Vagina (tissue), 2 donors: ENCODE data around the gene TSPAN14. TPM values are rescaled to one million over a fixed set of nuclear protein-coding genes. Genes with fewer than 3 reads are reported as not detected.

ENCODE experiments used
- DNase-seq, 2 donors: peaks; one replicate each; pipeline ENCODE4 v3.0.0-alpha.2; 2017; ENCODE audit errors: extremely low spot score in 2 of 2
- H3K27ac ChIP-seq: fragments of 200-600 bp; sonication (generic); one replicate; pipeline ENCODE4 v1.5.1; 2019
- H3K27me3 ChIP-seq: fragments of 200-600 bp; sonication (generic); one replicate; pipeline ENCODE4 v1.5.1; 2019
- H3K36me3 ChIP-seq, 2 donors: fragments of 200-600 bp; sonication (generic); one replicate each; pipeline ENCODE4 v1.5.1; 2017 to 2019
- H3K4me1 ChIP-seq: fragments of 200-600 bp; sonication (generic); one replicate; pipeline ENCODE4 v1.5.1; 2019
- H3K4me3 ChIP-seq, 2 donors: fragments of 200-600 bp; sonication (generic); 1 replicate in 1 of 2; 2 replicates in 1 of 2; pipeline ENCODE4 v1.5.1; 2016 to 2019
- H3K9me3 ChIP-seq: fragments of 200-600 bp; sonication (generic); one replicate; pipeline ENCODE4 v1.5.1; 2019
- POLR2A ChIP-seq, 2 donors: fragments of 450-650 bp; IDR thresholded peaks; one replicate each; pipeline ENCODE4 v1.6.1; 2017; ENCODE audit warnings: antibody characterized with exemption in 2 of 2, mild to moderate bottlenecking in 2 of 2, moderate library complexity in 2 of 2
- POLR2AphosphoS5 ChIP-seq, 2 donors: sonication (generic); formaldehyde crosslinking; IDR thresholded peaks; one replicate each; pipeline ENCODE4 v1.9.0; 2017; ENCODE audit warnings: antibody characterized with exemption in 2 of 2, mild to moderate bottlenecking in 2 of 2, low read depth in 1 of 2; ENCODE audit not compliant: insufficient read depth in 1 of 2
- intact Hi-C: fragments of 100-400 bp; cut with DNase I; formaldehyde crosslinking; loops from one replicate; pipeline ENCODE4 v1.15.1; 2023
- total RNA-seq: library from RNA; depleted of rRNA; stranded (reverse); fragments of >200 nt; gene quantifications from one replicate; pipeline ENCODE4 v1.2.3, GENCODE V29; 2016
- TF ChIP-seq, protein P1 (sequence below), 3 experiments: fragments of 450-650 bp in 2 of 3; fragments of 200-600 bp in 1 of 3; sonication (generic) in 1 of 3; IDR thresholded peaks; one replicate each; pipeline ENCODE4 v1.5.1; 2017 to 2019; ENCODE audit warnings: antibody characterized with exemption in 3 of 3, mild to moderate bottlenecking in 2 of 3, moderate library complexity in 2 of 3

TSPAN14 gene
- total RNA-seq, 1 donor from 2014 or later = 98.0 TPM

DNA sequence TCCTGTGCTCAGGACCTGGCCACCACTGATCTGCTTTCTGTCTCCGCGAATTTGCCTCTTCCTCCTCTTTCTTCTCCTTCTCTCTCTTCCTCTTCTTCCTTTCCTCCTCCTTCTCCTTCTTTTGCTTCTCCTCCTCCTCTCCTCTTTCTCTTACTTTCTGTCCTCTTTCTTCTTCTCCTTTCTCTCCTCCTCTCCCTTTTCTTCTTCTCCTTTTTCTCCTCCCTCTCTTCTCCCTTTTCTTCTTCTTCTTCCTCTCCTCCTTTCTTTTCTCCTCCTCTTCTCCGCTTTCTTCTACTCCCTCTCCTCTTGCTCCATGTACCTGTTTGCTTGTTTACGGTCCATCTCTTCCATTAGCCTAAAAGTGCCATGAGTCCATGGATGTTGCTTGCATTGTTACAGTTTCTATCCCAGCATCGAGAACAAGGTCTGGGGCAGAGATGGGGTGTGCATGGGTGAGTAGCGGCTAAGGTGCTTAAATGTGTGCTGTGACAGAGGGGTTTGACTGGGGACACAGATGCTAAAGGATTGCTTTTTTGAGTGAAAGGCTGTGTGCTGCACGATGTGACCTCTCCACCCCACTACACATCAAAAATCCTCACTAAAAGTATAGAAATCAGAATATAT is 91.3 kb downstream of the TSPAN14 start:
- Histone ChIP-seq H3K9me3 (no peaks in the 10 kb centered on the region), H3K27ac (no peak overlapping the region), H3K36me3 (no peaks in the 10 kb centered on the region), H3K27me3 (no peaks in the 10 kb centered on the region), H3K4me3 (no peak overlapping the region), H3K4me1 (peaks cover 9% of the 10 kb centered on the region)
- peak in 1 of 2 donors; percentile 65 for DNase-seq
- intact Hi-C loops = no loop called here
- TF ChIP-seq, protein P1, sequence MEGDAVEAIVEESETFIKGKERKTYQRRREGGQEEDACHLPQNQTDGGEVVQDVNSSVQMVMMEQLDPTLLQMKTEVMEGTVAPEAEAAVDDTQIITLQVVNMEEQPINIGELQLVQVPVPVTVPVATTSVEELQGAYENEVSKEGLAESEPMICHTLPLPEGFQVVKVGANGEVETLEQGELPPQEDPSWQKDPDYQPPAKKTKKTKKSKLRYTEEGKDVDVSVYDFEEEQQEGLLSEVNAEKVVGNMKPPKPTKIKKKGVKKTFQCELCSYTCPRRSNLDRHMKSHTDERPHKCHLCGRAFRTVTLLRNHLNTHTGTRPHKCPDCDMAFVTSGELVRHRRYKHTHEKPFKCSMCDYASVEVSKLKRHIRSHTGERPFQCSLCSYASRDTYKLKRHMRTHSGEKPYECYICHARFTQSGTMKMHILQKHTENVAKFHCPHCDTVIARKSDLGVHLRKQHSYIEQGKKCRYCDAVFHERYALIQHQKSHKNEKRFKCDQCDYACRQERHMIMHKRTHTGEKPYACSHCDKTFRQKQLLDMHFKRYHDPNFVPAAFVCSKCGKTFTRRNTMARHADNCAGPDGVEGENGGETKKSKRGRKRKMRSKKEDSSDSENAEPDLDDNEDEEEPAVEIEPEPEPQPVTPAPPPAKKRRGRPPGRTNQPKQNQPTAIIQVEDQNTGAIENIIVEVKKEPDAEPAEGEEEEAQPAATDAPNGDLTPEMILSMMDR (IDR thresholded peaks at IDR 0.05) = no peak
- TF ChIP-seq POLR2A (IDR thresholded peaks at IDR 0.05) = no peak
- TF ChIP-seq POLR2AphosphoS5 (IDR thresholded peaks at IDR 0.05; ENCODE audit: insufficient read depth in 1 of 2, low read depth in 1 of 2) = no peak

DNA sequence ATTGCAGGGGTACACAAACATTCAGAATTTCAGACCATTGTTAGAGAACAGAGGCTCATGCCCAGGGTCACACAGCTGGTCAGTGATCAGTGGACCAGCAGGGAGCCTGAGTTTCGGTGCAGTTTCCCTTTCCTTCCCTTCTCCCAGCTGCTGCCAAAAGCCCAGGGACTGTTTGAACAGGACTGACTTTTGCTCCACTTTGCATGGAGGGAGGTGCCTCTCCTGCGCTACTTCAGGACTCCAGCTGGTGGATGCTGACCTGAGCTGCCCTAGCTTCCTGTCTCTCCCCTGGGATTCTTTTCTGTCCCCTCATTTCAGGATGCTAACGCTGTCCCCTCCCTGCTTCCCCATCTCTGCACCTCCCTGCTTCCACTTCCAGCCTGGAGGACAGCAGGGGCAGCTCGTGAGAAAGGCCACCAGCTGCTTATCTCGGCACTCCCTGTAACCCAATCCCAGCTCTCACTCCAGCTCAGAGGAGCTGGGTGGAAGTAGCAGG is 98.1 kb downstream of the TSPAN14 start:
- no peaks in the 10 kb centered on the region for H3K27me3 ChIP-seq
- TF ChIP-seq POLR2A (IDR thresholded peaks at IDR 0.05) (no peak), POLR2AphosphoS5 (IDR thresholded peaks at IDR 0.05; ENCODE audit: insufficient read depth in 1 of 2, low read depth in 1 of 2) (no peak)
- TF ChIP-seq, protein P1 (IDR thresholded peaks at IDR 0.05) = no peak
- no peaks in the 10 kb centered on the region for H3K9me3 ChIP-seq
- intact Hi-C loops = no loop called here
- H3K36me3 ChIP-seq = no peaks in the 10 kb centered on the region
- no peaks in the 10 kb centered on the region for H3K4me1 ChIP-seq
- H3K4me3 ChIP-seq = no peak overlapping the region
- DNase-seq = no peak
- no peak overlapping the region for H3K27ac ChIP-seq

DNA sequence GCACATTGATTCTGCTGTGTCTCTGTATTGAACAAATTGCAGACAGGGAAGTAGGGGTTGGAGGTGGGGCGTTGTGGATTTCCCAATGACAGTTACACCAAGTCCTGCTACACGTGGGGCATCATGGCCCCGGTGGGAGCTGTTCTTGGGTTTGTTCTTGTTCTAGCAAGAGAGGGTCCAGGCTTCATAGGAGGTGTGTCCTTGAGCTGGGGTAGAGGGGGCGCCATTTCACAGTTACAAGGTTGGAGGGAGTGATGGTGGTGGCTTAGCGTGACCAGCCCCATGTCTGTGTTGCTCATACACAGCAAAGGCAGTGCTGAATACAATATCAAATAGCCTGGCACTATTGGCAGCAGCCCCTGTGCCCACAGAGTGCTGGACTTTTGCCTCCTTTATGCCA is 99.3 kb downstream of the TSPAN14 start:
- no peaks in the 10 kb centered on the region for H3K27me3 ChIP-seq
- no peaks in the 10 kb centered on the region for H3K36me3 ChIP-seq
- H3K4me3 ChIP-seq = no peak overlapping the region
- TF ChIP-seq POLR2AphosphoS5 (IDR thresholded peaks at IDR 0.05; ENCODE audit: insufficient read depth in 1 of 2, low read depth in 1 of 2) = no peak
- TF ChIP-seq, protein P1 (IDR thresholded peaks at IDR 0.05) = no peak
- TF ChIP-seq POLR2A (IDR thresholded peaks at IDR 0.05) = no peak
- intact Hi-C loops = no loop called here
- no peak for DNase-seq
- H3K4me1 ChIP-seq = no peaks in the 10 kb centered on the region
- H3K9me3 ChIP-seq = no peaks in the 10 kb centered on the region
- H3K27ac ChIP-seq = no peak overlapping the region

DNA sequence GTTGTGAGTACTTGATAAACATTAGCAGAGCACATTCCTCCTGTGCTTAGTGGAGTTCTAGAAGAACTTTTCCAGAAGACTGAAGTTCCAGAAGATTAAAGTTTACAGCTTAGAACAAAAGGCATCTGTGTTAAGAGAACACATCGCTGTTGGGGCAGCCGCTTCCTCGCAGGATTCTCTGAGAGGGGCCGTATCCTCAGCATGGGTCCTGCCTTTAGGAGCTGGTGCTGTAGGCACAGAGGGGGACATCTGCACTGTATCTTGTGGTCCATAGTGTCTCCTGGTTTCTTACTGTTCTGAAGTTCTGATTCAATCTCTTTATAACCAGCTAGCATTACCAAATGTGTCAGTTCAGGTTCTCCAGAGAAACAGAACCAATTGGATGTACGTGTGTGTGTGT is 99.9 kb downstream of the TSPAN14 start:
- Histone ChIP-seq H3K27me3 (no peaks in the 10 kb centered on the region), H3K36me3 (no peaks in the 10 kb centered on the region), H3K4me3 (no peak overlapping the region), H3K27ac (no peak overlapping the region), H3K9me3 (no peaks in the 10 kb centered on the region), H3K4me1 (no peaks in the 10 kb centered on the region)
- no peak for DNase-seq
- TF ChIP-seq, protein P1 (IDR thresholded peaks at IDR 0.05) = no peak
- TF ChIP-seq POLR2A (IDR thresholded peaks at IDR 0.05) (no peak), POLR2AphosphoS5 (IDR thresholded peaks at IDR 0.05; ENCODE audit: insufficient read depth in 1 of 2, low read depth in 1 of 2) (no peak)
- intact Hi-C loops = no loop called here

DNA sequence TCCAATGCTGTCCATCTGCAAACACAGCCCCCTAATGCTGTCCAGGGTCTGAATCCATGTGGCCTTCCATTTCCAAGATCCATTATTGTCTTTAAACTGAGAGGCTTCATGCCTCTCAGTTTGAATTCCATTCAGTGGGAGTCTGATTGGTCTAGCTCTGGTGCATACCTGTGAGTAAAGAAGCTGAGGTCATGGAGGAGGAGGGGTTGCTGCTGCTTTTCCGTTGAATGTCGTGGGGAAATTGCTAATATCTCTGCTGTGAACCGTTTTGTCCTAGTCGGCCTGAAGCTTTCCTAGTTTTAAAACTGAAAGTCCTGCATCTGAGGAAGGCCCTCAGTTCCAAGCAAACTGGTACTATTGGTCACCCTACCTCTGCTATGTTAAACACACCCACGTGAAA is 101.3 kb downstream of the TSPAN14 start:
- Histone ChIP-seq H3K4me3 (no peak overlapping the region), H3K27ac (no peak overlapping the region), H3K4me1 (no peaks in the 10 kb centered on the region), H3K27me3 (no peaks in the 10 kb centered on the region), H3K9me3 (no peaks in the 10 kb centered on the region), H3K36me3 (no peaks in the 10 kb centered on the region)
- DNase-seq = no peak
- no peak for TF ChIP-seq POLR2AphosphoS5 (IDR thresholded peaks at IDR 0.05; ENCODE audit: insufficient read depth in 1 of 2, low read depth in 1 of 2)
- TF ChIP-seq, protein P1 (IDR thresholded peaks at IDR 0.05) = no peak
- TF ChIP-seq POLR2A (IDR thresholded peaks at IDR 0.05) = no peak
- intact Hi-C loops = no loop called here
